Fibroblast of lung (primary cell): ENCODE data around the gene NDUFA13. TPM values are rescaled to one million over a fixed set of nuclear protein-coding genes. Genes with fewer than 3 reads are reported as not detected.
A peak's percentile ranks its signal among the peaks of the same experiment; 100 is the strongest.

ENCODE experiments used
- DNase-seq, 2 donors: peaks; one replicate each; pipeline versions ENCODE4 v3.0.0 to v3.0.0-alpha.2; 2010; ENCODE audit warnings: low read depth in 2 of 2
- H2AFZ ChIP-seq: 2 replicates; pipeline ENCODE4 v1.5.1; 2012; ENCODE audit warnings: low read length, control low read depth, inconsistent platforms
- H3K27ac ChIP-seq: 2 replicates; pipeline ENCODE4 v1.5.1; 2011; ENCODE audit warnings: low read length, control low read depth; ENCODE audit not compliant: insufficient read depth
- H3K27me3 ChIP-seq: 2 replicates; pipeline ENCODE4 v1.5.1; 2011; ENCODE audit warnings: mild to moderate bottlenecking, low read length; ENCODE audit not compliant: control insufficient read depth, insufficient read depth
- H3K36me3 ChIP-seq: 2 replicates; pipeline ENCODE4 v1.5.1; 2011; ENCODE audit warnings: low read length; ENCODE audit not compliant: control insufficient read depth, insufficient read depth
- H3K4me1 ChIP-seq: 2 replicates; pipeline ENCODE4 v1.5.1; 2011; ENCODE audit warnings: low read length; ENCODE audit not compliant: control insufficient read depth, insufficient read depth; ENCODE audit errors: extremely low read depth
- H3K4me2 ChIP-seq: 2 replicates; pipeline ENCODE4 v1.5.1; 2011; ENCODE audit warnings: low read length, control low read depth; ENCODE audit not compliant: insufficient read depth; ENCODE audit errors: extremely low read depth
- H3K4me3 ChIP-seq, 4 experiments: fragments of 200-600 bp in 1 of 4; sonication (generic) in 1 of 4; replicated peaks in 1 of 4; 2 replicates each; pipeline ENCODE4 v1.5.1; 2011 to 2016; ENCODE audit warnings: low read length in 4 of 4, low read depth in 3 of 4, mild to moderate bottlenecking in 3 of 4, control low read depth in 2 of 4, inconsistent platforms in 1 of 4, mixed read lengths in 1 of 4; ENCODE audit not compliant: insufficient read depth in 1 of 4; ENCODE audit errors: control extremely low read depth in 1 of 4
- H3K79me2 ChIP-seq: 2 replicates; pipeline ENCODE4 v1.5.1; 2012; ENCODE audit warnings: mild to moderate bottlenecking, low read length, inconsistent platforms; ENCODE audit not compliant: control insufficient read depth, insufficient read depth
- H3K9ac ChIP-seq: 2 replicates; pipeline ENCODE4 v1.5.1; 2011; ENCODE audit warnings: mild to moderate bottlenecking, low read length, control low read depth; ENCODE audit not compliant: insufficient read depth
- H3K9me3 ChIP-seq: 2 replicates; pipeline ENCODE4 v1.5.1; 2012; ENCODE audit warnings: low read depth, low read length; ENCODE audit not compliant: control insufficient read depth, insufficient read depth
- H4K20me1 ChIP-seq: 2 replicates; pipeline ENCODE4 v1.5.1; 2011; ENCODE audit warnings: low read length; ENCODE audit not compliant: control insufficient read depth, insufficient read depth; ENCODE audit errors: extremely low read depth
- EZH2 ChIP-seq: IDR thresholded peaks from 2 replicates; pipeline ENCODE4 v1.5.1; 2012; ENCODE audit warnings: low read length, control low read depth, mild to moderate bottlenecking; ENCODE audit errors: missing control alignments
- polyA plus RNA-seq, 2 donors: library from polyadenylated mRNA; depleted of rRNA in 1 of 2; stranded (reverse) in 1 of 2; unstranded in 1 of 2; fragments of >200 nt; gene quantifications; 2 replicates each; pipeline ENCODE4 v1.2.1, GENCODE V29; 2011 to 2012; ENCODE audit warnings: missing spikeins in 1 of 2
- total RNA-seq: library from RNA; depleted of rRNA; stranded (reverse); fragments of >200 nt; gene quantifications from 2 replicates; pipeline ENCODE4 v1.2.1, GENCODE V29; 2014
- TF ChIP-seq, protein P1 (sequence below), 2 donors: IDR thresholded peaks in 1 of 2; conservative IDR thresholded peaks in 1 of 2; 1 replicate in 1 of 2; 2 replicates in 1 of 2; pipeline ENCODE4 v1.5.1; 2011 to 2012; ENCODE audit warnings: low read length in 2 of 2, control low read depth in 1 of 2, inconsistent platforms in 1 of 2, low read depth in 1 of 2, mild to moderate bottlenecking in 1 of 2

NDUFA13 gene
- total and polyA plus RNA-seq, 2 donors (not counting 1 experiment from before 2014, with no cell fraction given): 221 to 306 TPM

DNA sequence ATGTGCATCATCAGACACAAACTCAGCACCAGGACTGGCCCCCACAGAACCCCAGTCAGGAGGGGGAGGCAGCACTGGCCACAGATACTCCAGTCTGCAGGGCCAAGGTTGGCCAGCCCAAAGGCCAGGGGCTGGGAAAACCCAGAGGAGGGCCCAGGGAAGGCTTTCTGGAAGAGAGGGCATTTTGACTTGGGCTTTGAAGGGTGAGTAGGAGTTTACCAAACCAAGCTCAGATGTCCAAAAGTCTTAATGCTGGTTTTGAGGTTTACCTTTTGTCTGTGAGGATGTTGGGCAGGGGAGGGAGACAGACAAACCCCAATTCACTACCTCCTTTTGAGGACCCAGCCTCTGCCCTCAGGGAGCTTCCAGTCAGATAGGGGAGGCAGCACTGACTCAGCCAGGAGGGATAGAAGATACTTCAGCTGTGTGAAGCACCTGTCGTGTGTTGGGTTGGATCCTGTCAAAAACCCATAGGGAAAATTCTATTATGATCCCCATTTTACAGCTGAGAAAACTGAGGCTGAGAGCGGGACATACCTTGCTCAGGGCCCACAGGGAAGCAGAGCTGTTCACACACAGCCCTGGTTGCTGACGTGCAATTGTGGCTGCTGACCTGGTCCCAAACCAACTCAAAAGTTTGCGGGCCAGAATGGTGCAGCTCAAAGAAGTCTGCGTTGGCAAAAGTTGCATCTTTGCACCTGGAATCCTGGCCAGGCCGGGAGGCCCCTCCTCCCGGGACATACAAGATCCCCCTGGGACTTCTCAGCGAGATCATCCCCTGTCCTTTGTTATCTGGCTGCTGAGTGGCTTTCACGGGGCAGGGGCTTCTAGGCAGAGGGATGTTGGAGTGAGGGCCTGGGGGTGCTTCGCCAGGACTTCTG lies 35.2 kb downstream of the NDUFA13 start:
- no peak overlapping the region for H3K4me3 ChIP-seq
- no peaks in the 10 kb centered on the region for H3K9me3 ChIP-seq
- H3K4me1 ChIP-seq: no peaks in the 10 kb centered on the region
- no peaks in the 10 kb centered on the region for H3K79me2 ChIP-seq
- no peak for TF ChIP-seq EZH2
- TF ChIP-seq, protein P1, sequence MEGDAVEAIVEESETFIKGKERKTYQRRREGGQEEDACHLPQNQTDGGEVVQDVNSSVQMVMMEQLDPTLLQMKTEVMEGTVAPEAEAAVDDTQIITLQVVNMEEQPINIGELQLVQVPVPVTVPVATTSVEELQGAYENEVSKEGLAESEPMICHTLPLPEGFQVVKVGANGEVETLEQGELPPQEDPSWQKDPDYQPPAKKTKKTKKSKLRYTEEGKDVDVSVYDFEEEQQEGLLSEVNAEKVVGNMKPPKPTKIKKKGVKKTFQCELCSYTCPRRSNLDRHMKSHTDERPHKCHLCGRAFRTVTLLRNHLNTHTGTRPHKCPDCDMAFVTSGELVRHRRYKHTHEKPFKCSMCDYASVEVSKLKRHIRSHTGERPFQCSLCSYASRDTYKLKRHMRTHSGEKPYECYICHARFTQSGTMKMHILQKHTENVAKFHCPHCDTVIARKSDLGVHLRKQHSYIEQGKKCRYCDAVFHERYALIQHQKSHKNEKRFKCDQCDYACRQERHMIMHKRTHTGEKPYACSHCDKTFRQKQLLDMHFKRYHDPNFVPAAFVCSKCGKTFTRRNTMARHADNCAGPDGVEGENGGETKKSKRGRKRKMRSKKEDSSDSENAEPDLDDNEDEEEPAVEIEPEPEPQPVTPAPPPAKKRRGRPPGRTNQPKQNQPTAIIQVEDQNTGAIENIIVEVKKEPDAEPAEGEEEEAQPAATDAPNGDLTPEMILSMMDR (conservative IDR thresholded peaks at IDR 0.05 in 1 of 2, IDR thresholded peaks at IDR 0.05 in 1 of 2; ENCODE audit: low read depth in 1 of 2, low read length in 2 of 2): no peak
- DNase-seq: peak in 1 of 2 donors; percentile 32
- no peak overlapping the region for H3K9ac ChIP-seq
- no peaks in the 10 kb centered on the region for H3K36me3 ChIP-seq
- H3K4me2 ChIP-seq: no peak overlapping the region
- peaks cover 7% of the 10 kb centered on the region for H3K27me3 ChIP-seq
- no peak overlapping the region for H2AFZ ChIP-seq
- no peaks in the 10 kb centered on the region for H4K20me1 ChIP-seq
- no peak overlapping the region for H3K27ac ChIP-seq

DNA sequence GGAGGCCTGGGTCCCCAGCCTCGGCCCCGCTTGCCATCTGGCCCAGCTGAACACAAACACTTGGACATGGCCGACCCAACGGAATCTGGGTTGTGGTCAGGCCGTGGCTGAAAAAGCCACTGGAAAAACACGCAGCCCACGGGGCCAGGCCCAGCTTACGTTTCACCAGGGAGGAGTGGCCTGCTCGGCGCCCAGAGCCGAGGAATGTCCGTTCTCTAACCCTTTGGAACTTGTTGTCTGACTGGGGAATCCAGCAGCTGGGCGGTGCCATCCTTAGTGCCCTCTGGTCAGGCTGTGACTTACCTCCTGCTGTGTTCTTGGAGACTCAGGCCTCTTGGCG lies 35.8 kb downstream of the NDUFA13 start:
- no peak overlapping the region for H3K4me3 ChIP-seq
- no peak for TF ChIP-seq EZH2
- TF ChIP-seq, protein P1 (conservative IDR thresholded peaks at IDR 0.05 in 1 of 2, IDR thresholded peaks at IDR 0.05 in 1 of 2; ENCODE audit: low read depth in 1 of 2, low read length in 2 of 2): no peak
- H3K27me3 ChIP-seq: peaks cover 7% of the 10 kb centered on the region
- H3K36me3 ChIP-seq: no peaks in the 10 kb centered on the region
- no peaks in the 10 kb centered on the region for H3K79me2 ChIP-seq
- H2AFZ ChIP-seq: no peak overlapping the region
- DNase-seq: peak in 1 of 2 donors; percentile 74
- no peak overlapping the region for H3K27ac ChIP-seq
- H3K4me2 ChIP-seq: no peak overlapping the region
- no peak overlapping the region for H3K9ac ChIP-seq
- H3K4me1 ChIP-seq: no peaks in the 10 kb centered on the region
- H3K9me3 ChIP-seq: no peaks in the 10 kb centered on the region
- no peaks in the 10 kb centered on the region for H4K20me1 ChIP-seq

DNA sequence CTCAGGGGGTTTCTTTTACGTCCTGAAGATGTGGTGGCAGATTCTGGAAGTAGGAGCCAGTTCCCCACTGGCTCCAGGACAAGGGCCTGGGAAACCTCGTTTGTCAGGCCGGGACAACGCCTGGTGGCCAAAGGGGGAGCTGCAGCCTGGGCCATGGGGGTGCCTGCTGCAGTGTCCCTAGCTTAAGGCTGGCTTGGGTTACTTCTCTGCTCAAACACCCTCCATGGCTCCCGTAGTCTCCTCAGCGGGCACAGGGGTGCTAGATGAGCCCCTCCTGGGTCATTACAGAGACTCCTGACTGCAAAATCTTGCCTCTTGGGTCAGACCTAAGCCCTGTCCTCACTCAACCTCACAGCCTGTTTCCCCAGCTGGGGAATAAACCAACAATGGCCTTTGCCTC lies 36.8 kb downstream of the NDUFA13 start:
- no peak overlapping the region for H3K4me3 ChIP-seq
- H3K27me3 ChIP-seq: peaks cover 7% of the 10 kb centered on the region
- peak; percentile 21 to 29 for DNase-seq
- H3K79me2 ChIP-seq: no peaks in the 10 kb centered on the region
- no peak overlapping the region for H3K9ac ChIP-seq
- no peaks in the 10 kb centered on the region for H3K4me1 ChIP-seq
- H3K9me3 ChIP-seq: no peaks in the 10 kb centered on the region
- no peak overlapping the region for H3K4me2 ChIP-seq
- H2AFZ ChIP-seq: no peak overlapping the region
- H3K36me3 ChIP-seq: no peaks in the 10 kb centered on the region
- H3K27ac ChIP-seq: no peak overlapping the region
- no peaks in the 10 kb centered on the region for H4K20me1 ChIP-seq
- no peak for TF ChIP-seq EZH2
- TF ChIP-seq, protein P1 (conservative IDR thresholded peaks at IDR 0.05 in 1 of 2, IDR thresholded peaks at IDR 0.05 in 1 of 2; ENCODE audit: low read depth in 1 of 2, low read length in 2 of 2): peak; percentile 52 to 76
